Measurements from ENCODE around the gene PAPLN.

DNA sequence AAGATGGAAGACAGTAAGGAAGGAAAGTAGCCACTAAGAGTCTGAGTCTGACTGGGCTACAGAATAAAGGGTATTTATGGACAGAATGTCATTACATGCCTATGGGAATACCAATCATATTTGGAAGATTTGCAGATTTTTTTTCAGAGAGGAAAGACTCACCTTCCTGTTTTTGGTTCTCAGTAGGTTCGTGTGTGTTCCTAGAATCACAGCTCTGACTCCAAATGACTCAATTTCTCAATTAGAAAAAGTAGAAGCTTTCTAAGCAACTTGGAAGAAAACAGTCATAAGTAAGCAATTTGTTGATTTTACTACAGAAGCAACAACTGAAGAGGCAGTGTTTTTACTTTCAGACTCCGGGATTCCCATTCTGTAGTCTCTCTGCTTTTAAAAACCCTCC is 15.4 kb upstream of the PAPLN start:
- TF ChIP-seq, protein P1, sequence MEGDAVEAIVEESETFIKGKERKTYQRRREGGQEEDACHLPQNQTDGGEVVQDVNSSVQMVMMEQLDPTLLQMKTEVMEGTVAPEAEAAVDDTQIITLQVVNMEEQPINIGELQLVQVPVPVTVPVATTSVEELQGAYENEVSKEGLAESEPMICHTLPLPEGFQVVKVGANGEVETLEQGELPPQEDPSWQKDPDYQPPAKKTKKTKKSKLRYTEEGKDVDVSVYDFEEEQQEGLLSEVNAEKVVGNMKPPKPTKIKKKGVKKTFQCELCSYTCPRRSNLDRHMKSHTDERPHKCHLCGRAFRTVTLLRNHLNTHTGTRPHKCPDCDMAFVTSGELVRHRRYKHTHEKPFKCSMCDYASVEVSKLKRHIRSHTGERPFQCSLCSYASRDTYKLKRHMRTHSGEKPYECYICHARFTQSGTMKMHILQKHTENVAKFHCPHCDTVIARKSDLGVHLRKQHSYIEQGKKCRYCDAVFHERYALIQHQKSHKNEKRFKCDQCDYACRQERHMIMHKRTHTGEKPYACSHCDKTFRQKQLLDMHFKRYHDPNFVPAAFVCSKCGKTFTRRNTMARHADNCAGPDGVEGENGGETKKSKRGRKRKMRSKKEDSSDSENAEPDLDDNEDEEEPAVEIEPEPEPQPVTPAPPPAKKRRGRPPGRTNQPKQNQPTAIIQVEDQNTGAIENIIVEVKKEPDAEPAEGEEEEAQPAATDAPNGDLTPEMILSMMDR (conservative IDR thresholded peaks at IDR 0.05), result no peak
- no peak for TF ChIP-seq EZH2 (IDR thresholded peaks at IDR 0.05; ENCODE audit: low read depth)

Data from PC-9 (cell line).